Measurements from ENCODE around the gene CCR6.

The CCR6 gene

GRCh38 chr6:167119670-167120582 lies 3.0 kb upstream of the CCR6 start:
- DNase-seq (ENCODE audit: low read depth) = no peak

GRCh38 chr6:167120583-167120903 lies 2.4 kb upstream of the CCR6 start:
- no peak for DNase-seq (ENCODE audit: low read depth)

GRCh38 chr6:167121335-167121841 lies 1.5 kb upstream of the CCR6 start:
- DNase-seq (ENCODE audit: low read depth) = no peak

GRCh38 chr6:167122041-167122826 lies 662 bp upstream of the CCR6 start:
- DNase-seq (ENCODE audit: low read depth) = no peak

- no peak for DNase-seq (ENCODE audit: low read depth)
Observed at GRCh38 chr6:167124753-167125152, 1.9 kb downstream of the CCR6 start.

- DNase-seq (ENCODE audit: low read depth) = no peak
Observed at GRCh38 chr6:167125410-167125809, 2.5 kb downstream of the CCR6 start.

GRCh38 chr6:167125855-167126349 lies 3.0 kb downstream of the CCR6 start:
- DNase-seq (ENCODE audit: low read depth) = no peak

- DNase-seq (ENCODE audit: low read depth) = no peak
Observed at GRCh38 chr6:167127785-167128531, 5.1 kb downstream of the CCR6 start.

GRCh38 chr6:167129159-167129558 lies 6.3 kb downstream of the CCR6 start:
- DNase-seq (ENCODE audit: low read depth) = no peak

- DNase-seq (ENCODE audit: low read depth) = no peak
Observed at GRCh38 chr6:167129562-167129961, 6.7 kb downstream of the CCR6 start.

- DNase-seq (ENCODE audit: low read depth) = no peak
Observed at GRCh38 chr6:167130008-167130677, 7.2 kb downstream of the CCR6 start.

- no peak for DNase-seq (ENCODE audit: low read depth)
Observed at GRCh38 chr6:167130712-167131684, 8.1 kb downstream of the CCR6 start.

GRCh38 chr6:167134448-167135328 lies 11.8 kb downstream of the CCR6 start:
- DNase-seq (ENCODE audit: low read depth) = no peak

GRCh38 chr6:167136376-167136775 lies 13.5 kb downstream of the CCR6 start:
- DNase-seq (ENCODE audit: low read depth) = no peak

GRCh38 chr6:167137081-167137480 lies 14.2 kb downstream of the CCR6 start:
- no peak for DNase-seq (ENCODE audit: low read depth)

GRCh38 chr6:167137881-167138280 lies 15.0 kb downstream of the CCR6 start:
- no peak for DNase-seq (ENCODE audit: low read depth)

GRCh38 chr6:167139761-167140160 lies 16.9 kb downstream of the CCR6 start:
- DNase-seq (ENCODE audit: low read depth) = no peak

GRCh38 chr6:167140589-167141474 lies 17.9 kb downstream of the CCR6 start:
- DNase-seq (ENCODE audit: low read depth) = no peak

Measured in HS-5 (cell line).